D721Med (cell line): Measurements from ENCODE around the gene CAPG.

Experiments
- DNase-seq: peaks from one replicate; pipeline ENCODE4 v3.0.0; 2011; ENCODE audit warnings: low spot score; ENCODE audit not compliant: insufficient read length
- FAIRE-seq: peaks from 2 replicates; lab custom pipeline; 2011; peaks lifted over from hg19 to GRCh38; lab: Jason Lieb, UNC
- CTCF ChIP-seq: IDR thresholded peaks from 2 replicates; pipeline ENCODE4 v1.5.1; 2012; ENCODE audit warnings: mild to moderate bottlenecking, control low read depth; ENCODE audit not compliant: insufficient read depth; ENCODE audit errors: missing control alignments

CAPG gene

GRCh38 chr2:85453571-85453970 lies 43.4 kb upstream of the CAPG start:
- TF ChIP-seq CTCF, result no peak
- FAIRE-seq, result no peak
- DNase-seq, result no peak

DNA sequence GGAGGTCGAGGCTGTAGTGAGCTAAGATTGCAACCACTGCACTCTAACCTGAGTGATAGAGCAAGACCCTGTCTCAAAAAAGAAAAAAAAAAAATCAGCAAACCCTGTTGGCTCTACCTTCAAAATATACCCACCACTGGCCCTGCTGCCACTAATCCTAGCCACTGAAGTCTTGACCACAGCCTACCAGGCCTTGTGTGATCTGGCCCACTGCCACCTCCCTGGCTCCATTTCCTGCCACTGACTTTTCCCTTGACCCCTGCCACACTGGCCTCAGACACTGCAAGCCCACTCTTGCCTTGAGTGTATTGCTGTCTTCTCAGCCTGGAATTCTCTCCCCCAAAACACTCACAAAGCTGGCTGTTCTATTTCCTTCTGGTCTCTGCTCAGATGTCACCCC lies 42.1 kb upstream of the CAPG start:
- TF ChIP-seq CTCF, result no peak
- DNase-seq, result no peak

DNA sequence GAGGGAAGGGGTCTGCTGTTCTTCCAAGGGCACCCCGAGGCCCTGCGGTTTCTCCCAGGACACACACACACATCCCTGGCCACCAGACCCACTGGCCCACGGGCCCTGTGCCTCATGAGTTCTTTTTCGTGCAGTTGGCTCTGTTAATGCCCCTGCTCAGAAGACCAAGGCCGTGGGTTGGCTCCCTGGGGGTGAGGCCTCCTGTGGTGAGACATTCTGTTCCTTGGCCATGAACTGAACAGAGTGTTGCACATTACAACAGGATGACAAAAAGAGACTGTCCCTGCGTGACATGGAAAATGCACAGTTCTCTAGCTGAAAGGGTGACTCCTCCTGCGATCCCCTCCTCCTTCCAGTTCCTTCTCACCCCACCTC lies 39.0 kb upstream of the CAPG start:
- DNase-seq, result no peak
- FAIRE-seq, result no peak
- TF ChIP-seq CTCF, result no peak

More for the DNA sequence above, 42.1 kb upstream of the CAPG start:
- FAIRE-seq, result no peak

DNA sequence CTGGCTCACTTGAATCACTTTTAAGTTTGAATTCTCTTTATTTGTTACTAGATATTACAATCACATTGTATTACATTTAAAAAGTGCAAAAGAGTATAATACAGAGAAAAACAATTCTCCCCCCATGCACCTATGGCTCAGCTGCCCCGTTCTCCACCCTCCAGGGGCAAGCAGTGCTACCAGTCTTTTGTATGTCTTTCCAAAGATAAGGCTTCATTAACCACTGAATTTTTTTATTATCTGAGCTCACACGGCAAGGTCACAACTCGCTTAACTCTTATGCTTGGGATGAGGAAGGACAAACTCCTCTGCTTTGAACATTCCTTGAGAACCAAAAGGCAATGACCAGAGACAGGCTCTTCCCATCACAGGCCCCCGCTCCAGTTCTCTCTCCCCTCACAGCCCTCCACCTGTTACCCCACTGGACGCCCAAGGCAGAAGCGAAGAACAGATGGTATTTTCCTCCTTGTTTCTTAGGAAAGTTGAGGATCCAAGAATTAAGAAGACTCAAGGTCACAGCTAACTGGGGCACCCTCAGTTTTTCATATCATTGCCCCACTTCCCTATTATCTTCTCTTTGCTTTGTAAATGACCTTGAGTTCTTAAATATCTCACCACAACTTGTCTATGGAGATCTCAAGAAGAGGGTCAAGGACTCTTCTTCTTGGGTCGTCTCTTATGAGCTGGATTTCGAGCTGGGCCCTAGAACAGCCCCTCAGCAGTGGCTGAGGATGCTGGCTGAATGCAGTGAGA lies 38.5 kb upstream of the CAPG start:
- FAIRE-seq (no peak), DNase-seq (no peak)
- TF ChIP-seq CTCF, result no peak

- TF ChIP-seq CTCF, result no peak
- DNase-seq, result no peak
- FAIRE-seq, result no peak
These were observed 37.0 kb upstream of the CAPG start for GRCh38 chr2:85447222-85447585.

- no peak for DNase-seq
- TF ChIP-seq CTCF, result no peak
- FAIRE-seq, result no peak
These were observed 36.4 kb upstream of the CAPG start for GRCh38 chr2:85446296-85447221.
